Progenitor cell of endocrine pancreas (in vitro differentiated cells): ENCODE results near the gene NEK8. TPM values are rescaled to one million over a fixed set of nuclear protein-coding genes. Genes with fewer than 3 reads are reported as not detected.

Experiments
- DNase-seq: peaks from one replicate; pipeline ENCODE4 v3.0.0; 2021; ENCODE audit warnings: low spot score; ENCODE audit not compliant: unreplicated experiment
- H3K27ac Mint-ChIP-seq: 2 replicates; pipeline ENCODE4 v1.8.0; 2021; ENCODE audit warnings: mild to moderate bottlenecking, moderate library complexity, mixed read lengths
- H3K27me3 Mint-ChIP-seq: 2 replicates; pipeline ENCODE4 v1.8.0; 2021; ENCODE audit warnings: mixed read lengths
- H3K36me3 Mint-ChIP-seq: 2 replicates; pipeline ENCODE4 v1.8.0; 2022; ENCODE audit warnings: mixed read lengths; ENCODE audit not compliant: insufficient read depth
- H3K4me1 Mint-ChIP-seq: 2 replicates; pipeline ENCODE4 v1.8.0; 2021; ENCODE audit warnings: low read depth, mixed read lengths
- H3K4me3 Mint-ChIP-seq: 2 replicates; pipeline ENCODE4 v1.8.0; 2021; ENCODE audit warnings: low read depth, mild to moderate bottlenecking, moderate library complexity, mixed read lengths
- H3K9me3 Mint-ChIP-seq: 2 replicates; pipeline ENCODE4 v1.8.0; 2021; ENCODE audit warnings: low read depth, mixed read lengths
- CTCF ChIP-seq: fragments of 200-600 bp; sonication (generic); IDR thresholded peaks from one replicate; pipeline ENCODE4 v1.5.0; 2021; ENCODE audit warnings: antibody characterized with exemption, mild to moderate bottlenecking; ENCODE audit not compliant: unreplicated experiment
- total RNA-seq: library from RNA; stranded (reverse); gene quantifications from 2 replicates; pipeline ENCODE4 v1.2.1, GENCODE V29; 2021

NEK8 gene
- total RNA-seq, 1 donor from 2014 or later, result 15.4 TPM

- Mint-ChIP-seq H3K4me3 (no peak overlapping the region), H3K27ac (no peak overlapping the region), H3K9me3 (no peaks in the 10 kb centered on the region), H3K4me1 (no peaks in the 10 kb centered on the region), H3K36me3 (peaks cover 12% of the 10 kb centered on the region), H3K27me3 (no peaks in the 10 kb centered on the region)
- DNase-seq, result no peak
- no peak for TF ChIP-seq CTCF
Observed at GRCh38 chr17:28755486-28755885, 26.9 kb downstream of the NEK8 start.

- Mint-ChIP-seq H3K27me3 (no peaks in the 10 kb centered on the region), H3K4me1 (no peaks in the 10 kb centered on the region), H3K9me3 (no peaks in the 10 kb centered on the region), H3K36me3 (peaks cover 14% of the 10 kb centered on the region), H3K4me3 (no peak overlapping the region), H3K27ac (no peak overlapping the region)
- TF ChIP-seq CTCF, result no peak
- no peak for DNase-seq
Observed at GRCh38 chr17:28756049-28756804, 27.6 kb downstream of the NEK8 start.

- Mint-ChIP-seq H3K27me3 (no peaks in the 10 kb centered on the region), H3K9me3 (no peaks in the 10 kb centered on the region), H3K27ac (peak overlapping the region; percentile 62), H3K4me1 (no peaks in the 10 kb centered on the region), H3K4me3 (no peak overlapping the region), H3K36me3 (peaks cover 12% of the 10 kb centered on the region)
- DNase-seq, result no peak
- TF ChIP-seq CTCF, result no peak
Observed at GRCh38 chr17:28758411-28759121, 30.0 kb downstream of the NEK8 start.

- Mint-ChIP-seq H3K27me3 (no peaks in the 10 kb centered on the region), H3K9me3 (no peaks in the 10 kb centered on the region), H3K27ac (no peak overlapping the region), H3K4me1 (no peaks in the 10 kb centered on the region), H3K36me3 (peaks cover 14% of the 10 kb centered on the region), H3K4me3 (no peak overlapping the region)
- no peak for DNase-seq
- no peak for TF ChIP-seq CTCF
Observed at GRCh38 chr17:28759256-28759865, 30.8 kb downstream of the NEK8 start.

- TF ChIP-seq CTCF, result no peak
- no peak for DNase-seq
- Mint-ChIP-seq H3K27me3 (no peaks in the 10 kb centered on the region), H3K27ac (peak overlapping the region; percentile 29), H3K36me3 (peaks cover 14% of the 10 kb centered on the region), H3K4me1 (no peaks in the 10 kb centered on the region), H3K4me3 (no peak overlapping the region), H3K9me3 (no peaks in the 10 kb centered on the region)
Observed at GRCh38 chr17:28760601-28761562, 32.3 kb downstream of the NEK8 start.
